Endothelial cell of umbilical vein (primary cell): ENCODE measurements around the gene RARRES1. TPM values are rescaled to one million over a fixed set of nuclear protein-coding genes. Genes with fewer than 3 reads are reported as not detected.

Experiments
- BruUV-seq: library from RNA; stranded (reverse); fragments of 400-500 nt; replicated peaks from 2 replicates; lab custom pipeline; 2021; lab: Mats Ljungman, UMichigan
- CTCF ChIA-PET: fragments of 300-600, 350-600 bp; sonication (Branson Sonifier 250); formaldehyde crosslinking; loops from one replicate; lab custom pipeline; 2021; ENCODE audit warnings: antibody characterized with exemption, inconsistent platforms; lab: Charles Lee
- POLR2A ChIA-PET: fragments of 300-600, 350-600 bp; sonication (Branson Sonifier 250); formaldehyde crosslinking; loops from one replicate; lab custom pipeline; 2021; ENCODE audit warnings: antibody characterized with exemption, inconsistent platforms; lab: Charles Lee
- DNase-seq: peaks from one replicate; pipeline ENCODE4 v3.0.0-alpha.2; 2011; ENCODE audit warnings: low read depth, low spot score
- FAIRE-seq: peaks from 2 replicates; lab custom pipeline; 2011; peaks lifted over from hg19 to GRCh38; lab: Jason Lieb, UNC
- H2AFZ ChIP-seq: 2 replicates; pipeline ENCODE4 v1.6.0; 2012; ENCODE audit warnings: low read depth, low read length, control low read depth, inconsistent platforms
- H3K27ac ChIP-seq: 2 replicates; pipeline ENCODE4 v1.5.1; 2011; ENCODE audit warnings: low read depth, mild to moderate bottlenecking, control low read depth, low read length, moderate library complexity; ENCODE audit not compliant: insufficient read depth
- H3K27me3 ChIP-seq, 2 experiments: 2 replicates each; pipeline versions ENCODE4 v1.6.0 to v1.6.1; 2011; ENCODE audit warnings: low read length in 2 of 2, mixed read lengths in 1 of 2; ENCODE audit not compliant: control insufficient read depth in 2 of 2, insufficient read depth in 2 of 2
- H3K36me3 ChIP-seq, 2 experiments: 2 replicates in 1 of 2; 3 replicates in 1 of 2; pipeline ENCODE4 v1.5.1; 2011; ENCODE audit warnings: low read length in 2 of 2, mild to moderate bottlenecking in 1 of 2, moderate library complexity in 1 of 2; ENCODE audit not compliant: control insufficient read depth in 2 of 2, insufficient read depth in 2 of 2; ENCODE audit errors: extremely low read depth in 1 of 2
- H3K4me1 ChIP-seq: 3 replicates; pipeline ENCODE4 v1.5.1; 2011; ENCODE audit warnings: mild to moderate bottlenecking, low read length; ENCODE audit not compliant: control insufficient read depth, insufficient read depth; ENCODE audit errors: extremely low read depth
- H3K4me2 ChIP-seq: 2 replicates; pipeline ENCODE4 v1.6.1; 2011; ENCODE audit warnings: low read length, control low read depth, mixed read lengths; ENCODE audit not compliant: insufficient read depth
- H3K4me3 ChIP-seq, 3 experiments: fragments of 200-600 bp in 1 of 3; sonication (generic), shearing (Covaris generic) in 1 of 3; replicated peaks in 1 of 3; 2 replicates each; pipeline ENCODE4 v1.5.1; 2011 to 2016; ENCODE audit warnings: control low read depth in 3 of 3, low read length in 3 of 3, mild to moderate bottlenecking in 2 of 3, inconsistent platforms in 1 of 3, low read depth in 1 of 3, moderate library complexity in 1 of 3; ENCODE audit not compliant: insufficient read depth in 1 of 3
- H3K79me2 ChIP-seq: 2 replicates; pipeline ENCODE4 v1.6.0; 2012; ENCODE audit warnings: low read length, inconsistent platforms; ENCODE audit not compliant: control insufficient read depth, insufficient read depth
- H3K9ac ChIP-seq: replicated peaks from 2 replicates; pipeline ENCODE3; 2011; ENCODE audit warnings: low read length, control low read depth; ENCODE audit not compliant: insufficient read depth; ENCODE audit errors: extremely low read depth
- H3K9me1 ChIP-seq: replicated peaks from 3 replicates; pipeline ENCODE4 v1.6.0; 2011; ENCODE audit warnings: mild to moderate bottlenecking, low read length; ENCODE audit not compliant: control insufficient read depth, insufficient read depth; ENCODE audit errors: extremely low read depth
- H3K9me3 ChIP-seq: replicated peaks from 2 replicates; pipeline ENCODE4 v1.5.1; 2012; ENCODE audit warnings: low read length, inconsistent platforms; ENCODE audit not compliant: control insufficient read depth, insufficient read depth
- H4K20me1 ChIP-seq: replicated peaks from 2 replicates; pipeline ENCODE3; 2011; ENCODE audit warnings: mild to moderate bottlenecking, low read length; ENCODE audit not compliant: control insufficient read depth, insufficient read depth; ENCODE audit errors: extremely low read depth
- CTCF ChIP-seq, 2 donors: IDR thresholded peaks; 1 replicate in 1 of 2; 2 replicates in 1 of 2; pipeline ENCODE4 v1.5.1; 2011; ENCODE audit warnings: low read length in 2 of 2, mild to moderate bottlenecking in 2 of 2, moderate library complexity in 2 of 2, control low read depth in 1 of 2, inconsistent platforms in 1 of 2, low read depth in 1 of 2; ENCODE audit not compliant: insufficient read depth in 1 of 2; ENCODE audit errors: extremely low read depth in 1 of 2
- EZH2 ChIP-seq: IDR thresholded peaks from 2 replicates; pipeline ENCODE4 v1.6.1; 2012; ENCODE audit warnings: borderline replicate concordance, low read depth, mild to moderate bottlenecking, moderate library complexity, low read length, inconsistent platforms; ENCODE audit not compliant: severe bottlenecking
- FOS ChIP-seq: IDR thresholded peaks from 2 replicates; pipeline ENCODE4 v1.6.1; 2011; ENCODE audit warnings: mild to moderate bottlenecking, low read length, moderate library complexity, borderline replicate concordance; ENCODE audit not compliant: insufficient read depth
- GATA2 ChIP-seq: IDR thresholded peaks from 2 replicates; pipeline ENCODE4 v1.7.0; 2011; ENCODE audit warnings: low read depth, mild to moderate bottlenecking, moderate library complexity, mixed read lengths, low read length; ENCODE audit not compliant: insufficient read length, insufficient read depth
- JUN ChIP-seq: IDR thresholded peaks from 2 replicates; pipeline ENCODE4 v1.6.1; 2011; ENCODE audit warnings: borderline replicate concordance, low read depth; ENCODE audit not compliant: insufficient read length, insufficient read depth
- MYC ChIP-seq: IDR thresholded peaks from one replicate; pipeline ENCODE4 v1.6.1; 2011; ENCODE audit warnings: mild to moderate bottlenecking, low read depth, low read length
- POLR2A ChIP-seq: IDR thresholded peaks from 2 replicates; pipeline ENCODE4 v1.6.1; 2012; ENCODE audit warnings: low read depth, mild to moderate bottlenecking, control low read depth, low read length
- POLR2AphosphoS5 ChIP-seq: IDR thresholded peaks from 2 replicates; pipeline ENCODE4 v1.6.1; 2012; ENCODE audit warnings: low read depth, mild to moderate bottlenecking, control low read depth, low read length, moderate library complexity; ENCODE audit not compliant: insufficient read depth
- dilution Hi-C: fragments of 300-500 bp; cut with MboI; formaldehyde crosslinking; loops from one replicate; pipeline ENCODE4 v1.15.0; 2019; ENCODE audit warnings: low sequenced_read_pairs; ENCODE audit not compliant: extremely low pct_ligation_motif_present
- intact Hi-C: fragments of 100-400 bp; cut with micrococcal nuclease; formaldehyde crosslinking; loops from one replicate; pipeline ENCODE4 v1.10.0; 2022
- polyA plus RNA-seq, 4 experiments: library from polyadenylated mRNA; depleted of rRNA in 3 of 4; stranded (reverse) in 3 of 4; unstranded in 1 of 4; fragments of >200 nt; gene quantifications; 2 replicates each; pipeline versions ENCODE4 v1.2.1 to v1.2.3, GENCODE V29; 2011 to 2012; ENCODE audit warnings: missing spikeins in 1 of 4
- total RNA-seq: library from RNA; stranded (reverse); gene quantifications from 2 replicates; pipeline ENCODE4 v1.2.3, GENCODE V29; 2021
- TF ChIP-seq, protein P1 (sequence below): IDR thresholded peaks from 2 replicates; pipeline ENCODE4 v1.6.1; 2011; ENCODE audit not compliant: insufficient read depth, insufficient read length

RARRES1 gene
- total and polyA plus RNA-seq, 2 donors (not counting 3 experiments of a cell fraction or from before 2014, with no cell fraction given): 0.98 to 1.5 TPM

- CTCF ChIA-PET: interaction anchor here (6.8 kb wide), 1 partner anchor 7 kb away, joined by 28 read pairs; no protein-coding TSS in a partner anchor
- POLR2A ChIA-PET: no interaction called here
- intact Hi-C loops: no loop called here
- H3K9me3 ChIP-seq: no peaks in the 10 kb centered on the region
- peaks cover 0 to 6% of the 10 kb centered on the region in 2 experiments for H3K36me3 ChIP-seq
- H2AFZ ChIP-seq: no peak overlapping the region
- no peak for DNase-seq
- no peaks in the 10 kb centered on the region for H3K9me1 ChIP-seq
- no peak overlapping the region for H3K9ac ChIP-seq
- H3K4me3 ChIP-seq: no peak overlapping the region
- H3K4me2 ChIP-seq: no peak overlapping the region
- no peaks in the 10 kb centered on the region for H4K20me1 ChIP-seq
- no peak overlapping the region for H3K27ac ChIP-seq
- dilution Hi-C loops: no loop called here
- no peak for TF ChIP-seq GATA2
- no peak for TF ChIP-seq POLR2A
- TF ChIP-seq FOS: no peak
- no peak for TF ChIP-seq CTCF (IDR thresholded peaks at IDR 0.05; ENCODE audit: extremely low read depth in 1 of 2, insufficient read depth in 1 of 2, low read depth in 1 of 2, low read length in 2 of 2)
- no peak for TF ChIP-seq JUN
- TF ChIP-seq, protein P1, sequence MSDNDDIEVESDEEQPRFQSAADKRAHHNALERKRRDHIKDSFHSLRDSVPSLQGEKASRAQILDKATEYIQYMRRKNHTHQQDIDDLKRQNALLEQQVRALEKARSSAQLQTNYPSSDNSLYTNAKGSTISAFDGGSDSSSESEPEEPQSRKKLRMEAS: no peak
- TF ChIP-seq MYC: no peak
- no peak for TF ChIP-seq EZH2
- no peak for TF ChIP-seq POLR2AphosphoS5
- FAIRE-seq: no peak
- H3K4me1 ChIP-seq: peaks cover 17% of the 10 kb centered on the region
- H3K27me3 ChIP-seq: no peaks in the 10 kb centered on the region
- no peaks in the 10 kb centered on the region for H3K79me2 ChIP-seq
- no TSS peak for BruUV-seq
Observed at GRCh38 chr3:158680861-158681260, 51.4 kb downstream of the RARRES1 start.
